OCI-LY7 (cell line): ENCODE data around the gene TGM6. TPM values are rescaled to one million over a fixed set of nuclear protein-coding genes. Genes with fewer than 3 reads are reported as not detected.

ENCODE experiments used
- BruUV-seq: library from RNA; stranded (reverse); fragments of 400-500 nt; replicated peaks from 2 replicates; lab custom pipeline; 2021; lab: Mats Ljungman, UMichigan
- CTCF ChIA-PET: fragments of 300-600 bp; sonication (Branson Sonifier 250); formaldehyde crosslinking; loops from one replicate; lab custom pipeline; 2022; ENCODE audit warnings: antibody characterized with exemption; ENCODE audit not compliant: unreplicated experiment; lab: Charles Lee
- POLR2A ChIA-PET: fragments of 300-600 bp; sonication (Branson Sonifier 250); formaldehyde crosslinking; loops from one replicate; lab custom pipeline; 2022; ENCODE audit warnings: antibody characterized with exemption; lab: Charles Lee
- DNase-seq: peaks from one replicate; pipeline ENCODE4 v3.0.0-alpha.2; 2015; ENCODE audit warnings: low spot score
- H2AFZ ChIP-seq: fragments of 200-600 bp; sonication (generic), shearing (Covaris generic); 2 replicates; pipeline ENCODE4 v1.6.1; 2014; ENCODE audit warnings: mild to moderate bottlenecking, antibody characterized with exemption, low read length, moderate library complexity
- H3K27ac ChIP-seq: fragments of 200-600 bp; sonication (generic); 2 replicates; pipeline ENCODE4 v1.5.1; 2014; ENCODE audit warnings: mixed run types, low read depth, mild to moderate bottlenecking, moderate library complexity, low read length, inconsistent platforms; ENCODE audit not compliant: poor library complexity, severe bottlenecking
- H3K36me3 ChIP-seq: fragments of 200-600 bp; sonication (generic); 2 replicates; pipeline ENCODE4 v1.6.1; 2014; ENCODE audit warnings: mild to moderate bottlenecking, antibody characterized with exemption, low read length, moderate library complexity, mixed read lengths; ENCODE audit not compliant: insufficient read depth
- H3K4me1 ChIP-seq: fragments of 200-600 bp; sonication (generic); 2 replicates; pipeline ENCODE4 v1.5.1; 2014; ENCODE audit warnings: mild to moderate bottlenecking, low read length; ENCODE audit not compliant: insufficient read depth, poor library complexity, severe bottlenecking
- H3K4me2 ChIP-seq: fragments of 200-600 bp; sonication (generic); 2 replicates; pipeline ENCODE4 v1.6.1; 2014; ENCODE audit warnings: mild to moderate bottlenecking, low read length
- H3K4me3 ChIP-seq: fragments of 200-600 bp; sonication (generic); 2 replicates; pipeline ENCODE4 v1.5.1; 2014; ENCODE audit warnings: mild to moderate bottlenecking, low read depth, low read length; ENCODE audit not compliant: poor library complexity, severe bottlenecking
- H3K79me2 ChIP-seq: fragments of 200-600 bp; sonication (generic); 2 replicates; pipeline ENCODE4 v1.6.1; 2016; ENCODE audit warnings: low read depth, mild to moderate bottlenecking, low read length, moderate library complexity, mixed read lengths; ENCODE audit not compliant: insufficient read depth
- H3K9me2 ChIP-seq: fragments of 200-600 bp; sonication (generic); 2 replicates; pipeline ENCODE4 v1.6.1; 2016; ENCODE audit warnings: mild to moderate bottlenecking, low read length, mixed read lengths; ENCODE audit not compliant: insufficient read depth
- H3K9me3 ChIP-seq: fragments of 200-600 bp; sonication (generic); 2 replicates; pipeline ENCODE4 v1.6.1; 2014; ENCODE audit warnings: mild to moderate bottlenecking, mixed run types, low read length, mixed read lengths
- H4K20me1 ChIP-seq: fragments of 200-600 bp; sonication (generic); 2 replicates; pipeline ENCODE4 v1.6.1; 2014; ENCODE audit warnings: mild to moderate bottlenecking, antibody characterized with exemption, low read length, moderate library complexity, mixed read lengths; ENCODE audit not compliant: insufficient read depth
- EZH2phosphoT487 ChIP-seq: fragments of 200-600 bp; sonication (generic); IDR thresholded peaks from 2 replicates; pipeline ENCODE4 v1.6.1; 2018; ENCODE audit warnings: low read depth, borderline replicate concordance, mild to moderate bottlenecking, mixed run types, antibody characterized with exemption, low read length, moderate library complexity, mixed read lengths
- intact Hi-C: fragments of 100-400 bp; cut with micrococcal nuclease; formaldehyde crosslinking; loops from one replicate; pipeline ENCODE4 v1.10.0; 2022; ENCODE audit not compliant: unreplicated experiment
- total RNA-seq, 2 experiments: library from RNA; depleted of rRNA in 1 of 2; stranded (reverse); fragments of >200 nt in 1 of 2; shearing (Covaris generic) in 1 of 2; gene quantifications; 2 replicates each; pipeline ENCODE4 v1.2.3, GENCODE V29; 2014 to 2022
- TF ChIP-seq, protein P1 (sequence below): fragments of 200-600 bp; sonication (generic); conservative IDR thresholded peaks from 2 replicates; pipeline ENCODE4 v1.5.1; 2014; ENCODE audit warnings: mild to moderate bottlenecking, antibody characterized with exemption, low read length, moderate library complexity, mixed read lengths

The TGM6 gene
- total RNA-seq, 2 experiments from 2014 or later = not detected

DNA sequence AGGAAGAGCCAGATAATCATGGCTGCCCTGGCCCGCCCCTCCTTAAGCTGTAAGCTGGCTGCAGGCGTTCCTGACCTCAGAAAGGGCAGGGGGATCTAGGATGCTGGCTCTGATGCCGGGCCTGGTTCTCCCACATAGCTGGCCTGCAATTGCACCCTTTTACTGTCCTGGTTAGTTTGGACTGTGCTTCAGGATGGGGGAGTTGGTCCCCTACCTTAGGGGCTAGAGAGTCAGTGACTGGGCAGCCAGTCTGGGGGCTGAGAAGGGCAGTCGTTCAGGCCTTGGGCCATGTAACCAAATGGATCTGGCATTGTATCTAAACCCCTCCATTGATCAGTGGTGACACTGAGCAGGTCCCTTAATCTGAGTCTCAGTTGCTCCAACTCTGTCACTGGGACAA is 44.2 kb upstream of the TGM6 start:
- Histone ChIP-seq H3K9me2 (no peaks in the 10 kb centered on the region), H3K4me1 (no peaks in the 10 kb centered on the region), H3K79me2 (no peaks in the 10 kb centered on the region), H3K9me3 (no peaks in the 10 kb centered on the region), H3K4me2 (no peak overlapping the region), H4K20me1 (no peaks in the 10 kb centered on the region), H2AFZ (no peak overlapping the region), H3K4me3 (no peak overlapping the region), H3K27ac (no peak overlapping the region), H3K36me3 (no peaks in the 10 kb centered on the region)
- POLR2A ChIA-PET = no interaction called here
- no peak for TF ChIP-seq EZH2phosphoT487
- TF ChIP-seq, protein P1, sequence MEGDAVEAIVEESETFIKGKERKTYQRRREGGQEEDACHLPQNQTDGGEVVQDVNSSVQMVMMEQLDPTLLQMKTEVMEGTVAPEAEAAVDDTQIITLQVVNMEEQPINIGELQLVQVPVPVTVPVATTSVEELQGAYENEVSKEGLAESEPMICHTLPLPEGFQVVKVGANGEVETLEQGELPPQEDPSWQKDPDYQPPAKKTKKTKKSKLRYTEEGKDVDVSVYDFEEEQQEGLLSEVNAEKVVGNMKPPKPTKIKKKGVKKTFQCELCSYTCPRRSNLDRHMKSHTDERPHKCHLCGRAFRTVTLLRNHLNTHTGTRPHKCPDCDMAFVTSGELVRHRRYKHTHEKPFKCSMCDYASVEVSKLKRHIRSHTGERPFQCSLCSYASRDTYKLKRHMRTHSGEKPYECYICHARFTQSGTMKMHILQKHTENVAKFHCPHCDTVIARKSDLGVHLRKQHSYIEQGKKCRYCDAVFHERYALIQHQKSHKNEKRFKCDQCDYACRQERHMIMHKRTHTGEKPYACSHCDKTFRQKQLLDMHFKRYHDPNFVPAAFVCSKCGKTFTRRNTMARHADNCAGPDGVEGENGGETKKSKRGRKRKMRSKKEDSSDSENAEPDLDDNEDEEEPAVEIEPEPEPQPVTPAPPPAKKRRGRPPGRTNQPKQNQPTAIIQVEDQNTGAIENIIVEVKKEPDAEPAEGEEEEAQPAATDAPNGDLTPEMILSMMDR = no peak
- CTCF ChIA-PET = no interaction called here
- intact Hi-C loops = no loop called here
- no peak for DNase-seq
- BruUV-seq = no TSS peak

DNA sequence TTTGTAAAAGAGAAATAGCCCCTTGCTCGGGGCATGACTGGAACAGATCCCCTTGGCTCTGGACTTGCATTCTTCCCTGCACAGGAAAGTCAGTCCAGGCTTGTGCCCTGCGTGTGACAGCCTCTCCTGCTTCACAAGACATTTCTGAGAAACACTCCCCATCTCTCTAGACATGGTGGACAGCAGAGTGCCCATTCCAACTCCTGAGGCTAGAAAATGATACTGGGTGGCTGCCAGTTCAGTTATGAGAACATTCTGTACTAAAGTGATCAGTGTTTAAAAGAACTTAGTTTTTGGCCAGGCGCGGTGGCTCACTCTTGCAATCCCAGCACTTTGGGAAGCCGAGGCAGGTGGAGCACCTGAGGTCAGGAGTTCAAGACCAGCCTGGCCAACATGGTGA is 43.6 kb upstream of the TGM6 start:
- intact Hi-C loops = no loop called here
- ChIA-PET CTCF (no interaction called here), POLR2A (no interaction called here)
- no peaks in the 10 kb centered on the region for H4K20me1 ChIP-seq
- no peak for TF ChIP-seq EZH2phosphoT487
- TF ChIP-seq, protein P1 = no peak
- no peak for DNase-seq
- no peak overlapping the region for H3K4me3 ChIP-seq
- H3K9me3 ChIP-seq = no peaks in the 10 kb centered on the region
- H3K4me1 ChIP-seq = no peaks in the 10 kb centered on the region
- no TSS peak for BruUV-seq
- no peaks in the 10 kb centered on the region for H3K36me3 ChIP-seq
- no peak overlapping the region for H3K4me2 ChIP-seq
- H3K79me2 ChIP-seq = no peaks in the 10 kb centered on the region
- H2AFZ ChIP-seq = no peak overlapping the region
- H3K27ac ChIP-seq = no peak overlapping the region
- H3K9me2 ChIP-seq = no peaks in the 10 kb centered on the region

DNA sequence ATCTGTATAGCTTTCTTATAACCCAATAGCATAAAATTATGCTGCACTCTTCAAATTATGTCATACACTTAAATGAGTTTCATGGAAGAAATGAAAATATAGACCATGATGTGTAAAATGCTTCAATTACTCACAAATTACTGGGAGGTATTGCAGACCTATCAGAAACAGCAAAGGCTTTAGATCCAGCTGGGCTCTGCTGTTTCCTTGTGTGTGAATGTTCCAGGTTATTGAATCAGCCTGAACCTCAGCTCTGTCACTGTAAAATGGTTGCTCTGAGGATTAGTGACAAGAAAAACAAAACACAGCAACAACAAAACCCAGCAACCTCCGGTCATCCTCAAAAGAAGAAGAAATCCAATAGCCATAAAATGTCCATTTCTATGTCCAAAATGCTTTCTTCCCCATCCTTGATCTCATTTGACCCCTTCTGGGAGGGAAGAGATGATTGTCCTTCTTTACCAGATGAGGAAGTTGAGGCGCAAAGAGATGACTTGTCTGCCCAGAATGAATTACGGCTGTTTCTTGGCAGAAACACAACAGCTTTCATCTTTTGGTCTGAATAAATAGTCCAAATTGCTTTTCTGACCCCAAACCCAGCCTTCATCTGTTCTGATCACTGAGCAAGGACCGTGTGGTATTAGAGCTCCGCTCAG is 42.2 kb upstream of the TGM6 start:
- no TSS peak for BruUV-seq
- no peak overlapping the region for H2AFZ ChIP-seq
- DNase-seq = no peak

More for the DNA sequence above, 42.2 kb upstream of the TGM6 start:
- Histone ChIP-seq H3K4me3 (no peak overlapping the region), H3K27ac (no peak overlapping the region), H4K20me1 (no peaks in the 10 kb centered on the region), H3K9me2 (no peaks in the 10 kb centered on the region), H3K4me1 (no peaks in the 10 kb centered on the region), H3K36me3 (no peaks in the 10 kb centered on the region), H3K4me2 (no peak overlapping the region), H3K9me3 (no peaks in the 10 kb centered on the region), H3K79me2 (no peaks in the 10 kb centered on the region)
- ChIA-PET CTCF (no interaction called here), POLR2A (no interaction called here)
- no peak for TF ChIP-seq EZH2phosphoT487
- TF ChIP-seq, protein P1 = no peak
- intact Hi-C loops = no loop called here
